ENCODE measurements around the gene PKD1L1. TPM values are rescaled to one million over a fixed set of nuclear protein-coding genes. Genes with fewer than 3 reads are reported as not detected.
"Not testable (repeated sequence)": the region's sequence is repeated elsewhere in the genome, so short reads cannot be mapped to it uniquely, and the experiment has no call there.

Gene PKD1L1
- polyA plus RNA-seq, 1 donor (not counting 4 experiments of a cell fraction or from before 2014, with no cell fraction given): 0.04 TPM

GRCh38 chr7:47924266-47924665 lies 24.0 kb downstream of the PKD1L1 start:
- FAIRE-seq: no peak

GRCh38 chr7:47923081-47923875 lies 25.0 kb downstream of the PKD1L1 start:
- H3K9ac ChIP-seq (ENCODE audit: control insufficient read depth, extremely low read depth, insufficient read depth, low read length); H3K4me2 ChIP-seq (ENCODE audit: control insufficient read depth, extremely low read depth, insufficient read depth, low read depth, low read length); H3K9me1 ChIP-seq (ENCODE audit: control insufficient read depth, extremely low read depth, insufficient read depth, low read length); H4K20me1 ChIP-seq (ENCODE audit: control insufficient read depth, extremely low read depth, insufficient read depth, low read length); H3K79me2 ChIP-seq (ENCODE audit: control insufficient read depth, insufficient read depth, low read length); FAIRE-seq; H3K4me3 ChIP-seq (ENCODE audit: control insufficient read depth in 2 of 3, extremely low read depth in 1 of 3, insufficient read depth in 2 of 3, low read depth in 1 of 3, low read length in 3 of 3); H3K9me3 ChIP-seq (ENCODE audit: control insufficient read depth, low read depth, low read length); H3K27ac ChIP-seq (ENCODE audit: control insufficient read depth, insufficient read depth, low read length); DNase-seq (ENCODE audit: low read depth, low spot score); H3K4me1 ChIP-seq (ENCODE audit: control insufficient read depth, extremely low read depth, insufficient read depth, low read length); H3K36me3 ChIP-seq (ENCODE audit: control insufficient read depth in 2 of 2, extremely low read depth in 1 of 2, insufficient read depth in 2 of 2, low read length in 2 of 2); dilution Hi-C loops (cut with MboI; ENCODE audit: extremely low pct_ligation_motif_present, low sequenced_read_pairs); H2AFZ ChIP-seq (ENCODE audit: control insufficient read depth, low read length); H3K27me3 ChIP-seq (ENCODE audit: control insufficient read depth, extremely low read depth, insufficient read depth, low read length): not testable (repeated sequence)

More at GRCh38 chr7:47924266-47924665, 24.0 kb downstream of the PKD1L1 start:
- Histone ChIP-seq H2AFZ (ENCODE audit: control insufficient read depth, low read length) (no peak overlapping the region), H3K79me2 (ENCODE audit: control insufficient read depth, insufficient read depth, low read length) (no peaks in the 10 kb centered on the region), H3K9me3 (ENCODE audit: control insufficient read depth, low read depth, low read length) (no peaks in the 10 kb centered on the region), H3K4me1 (ENCODE audit: control insufficient read depth, extremely low read depth, insufficient read depth, low read length) (no peaks in the 10 kb centered on the region), H3K4me3 (ENCODE audit: control insufficient read depth in 2 of 3, extremely low read depth in 1 of 3, insufficient read depth in 2 of 3, low read depth in 1 of 3, low read length in 3 of 3) (no peak overlapping the region), H3K9me1 (ENCODE audit: control insufficient read depth, extremely low read depth, insufficient read depth, low read length) (no peaks in the 10 kb centered on the region), H3K4me2 (ENCODE audit: control insufficient read depth, extremely low read depth, insufficient read depth, low read depth, low read length) (no peak overlapping the region), H3K9ac (ENCODE audit: control insufficient read depth, extremely low read depth, insufficient read depth, low read length) (no peak overlapping the region), H3K27me3 (ENCODE audit: control insufficient read depth, extremely low read depth, insufficient read depth, low read length) (no peaks in the 10 kb centered on the region), H4K20me1 (ENCODE audit: control insufficient read depth, extremely low read depth, insufficient read depth, low read length) (no peaks in the 10 kb centered on the region), H3K36me3 (ENCODE audit: control insufficient read depth in 2 of 2, extremely low read depth in 1 of 2, insufficient read depth in 2 of 2, low read length in 2 of 2) (no peaks in the 10 kb centered on the region), H3K27ac (ENCODE audit: control insufficient read depth, insufficient read depth, low read length) (no peak overlapping the region)
- DNase-seq (ENCODE audit: low read depth, low spot score): no peak
- no peak for TF ChIP-seq CTCF (optimal IDR thresholded peaks at IDR 0.05 in 1 of 3, IDR thresholded peaks at IDR 0.05 in 1 of 3, conservative IDR thresholded peaks at IDR 0.05 in 1 of 3; ENCODE audit: extremely low read depth in 1 of 3, insufficient read depth in 2 of 3, low read length in 3 of 3)
- TF ChIP-seq EZH2 (IDR thresholded peaks at IDR 0.05; ENCODE audit: low read length): no peak
- dilution Hi-C loops (cut with MboI; ENCODE audit: extremely low pct_ligation_motif_present, low sequenced_read_pairs): no loop called here

GRCh38 chr7:47916514-47916913 lies 31.8 kb downstream of the PKD1L1 start:
- H3K9me3 ChIP-seq (ENCODE audit: control insufficient read depth, low read depth, low read length); FAIRE-seq; H3K9me1 ChIP-seq (ENCODE audit: control insufficient read depth, extremely low read depth, insufficient read depth, low read length); H3K27me3 ChIP-seq (ENCODE audit: control insufficient read depth, extremely low read depth, insufficient read depth, low read length); H3K4me1 ChIP-seq (ENCODE audit: control insufficient read depth, extremely low read depth, insufficient read depth, low read length); H3K4me3 ChIP-seq (ENCODE audit: control insufficient read depth in 2 of 3, extremely low read depth in 1 of 3, insufficient read depth in 2 of 3, low read depth in 1 of 3, low read length in 3 of 3); dilution Hi-C loops (cut with MboI; ENCODE audit: extremely low pct_ligation_motif_present, low sequenced_read_pairs); H3K4me2 ChIP-seq (ENCODE audit: control insufficient read depth, extremely low read depth, insufficient read depth, low read depth, low read length); H3K27ac ChIP-seq (ENCODE audit: control insufficient read depth, insufficient read depth, low read length); H3K9ac ChIP-seq (ENCODE audit: control insufficient read depth, extremely low read depth, insufficient read depth, low read length); H4K20me1 ChIP-seq (ENCODE audit: control insufficient read depth, extremely low read depth, insufficient read depth, low read length); DNase-seq (ENCODE audit: low read depth, low spot score); H2AFZ ChIP-seq (ENCODE audit: control insufficient read depth, low read length); H3K79me2 ChIP-seq (ENCODE audit: control insufficient read depth, insufficient read depth, low read length); H3K36me3 ChIP-seq (ENCODE audit: control insufficient read depth in 2 of 2, extremely low read depth in 1 of 2, insufficient read depth in 2 of 2, low read length in 2 of 2): not testable (repeated sequence)
